ENCODE measurements around the gene ABAT.

- TF ChIP-seq CTCF (IDR thresholded peaks at IDR 0.05), result no peak
- TF ChIP-seq EZH2 (IDR thresholded peaks at IDR 0.05; ENCODE audit: borderline replicate concordance, insufficient read depth, low read depth, low read length, poor library complexity, severe bottlenecking), result no peak
Observed at GRCh38 chr16:8679151-8679550, 4.7 kb downstream of the ABAT start.

Data from B cell (primary cell).